ENCODE results near the gene BCL11A.

BCL11A gene

GRCh38 chr2:60502144-60502543 is 51.3 kb downstream of the BCL11A start:
- no peak for DNase-seq

DNA sequence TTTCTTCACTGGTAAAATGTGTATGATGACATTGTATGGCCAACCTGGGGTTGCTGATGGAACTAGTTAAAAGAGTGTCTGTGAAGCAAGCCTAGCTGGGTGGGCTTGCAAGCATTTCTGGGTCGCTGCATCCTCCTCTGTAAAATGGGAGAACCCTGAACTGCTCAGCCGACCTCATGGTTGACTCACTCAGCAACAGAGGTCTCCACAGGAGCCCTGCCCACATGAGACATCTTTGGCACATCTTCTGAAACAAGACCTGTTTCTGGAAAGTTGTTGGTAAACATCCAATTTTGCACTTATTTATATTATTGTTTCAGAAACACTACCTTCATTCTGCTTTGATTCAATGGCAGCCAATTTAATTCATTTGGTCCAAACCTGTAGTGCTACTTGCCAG is 52.6 kb downstream of the BCL11A start:
- DNase-seq: no peak

DNA sequence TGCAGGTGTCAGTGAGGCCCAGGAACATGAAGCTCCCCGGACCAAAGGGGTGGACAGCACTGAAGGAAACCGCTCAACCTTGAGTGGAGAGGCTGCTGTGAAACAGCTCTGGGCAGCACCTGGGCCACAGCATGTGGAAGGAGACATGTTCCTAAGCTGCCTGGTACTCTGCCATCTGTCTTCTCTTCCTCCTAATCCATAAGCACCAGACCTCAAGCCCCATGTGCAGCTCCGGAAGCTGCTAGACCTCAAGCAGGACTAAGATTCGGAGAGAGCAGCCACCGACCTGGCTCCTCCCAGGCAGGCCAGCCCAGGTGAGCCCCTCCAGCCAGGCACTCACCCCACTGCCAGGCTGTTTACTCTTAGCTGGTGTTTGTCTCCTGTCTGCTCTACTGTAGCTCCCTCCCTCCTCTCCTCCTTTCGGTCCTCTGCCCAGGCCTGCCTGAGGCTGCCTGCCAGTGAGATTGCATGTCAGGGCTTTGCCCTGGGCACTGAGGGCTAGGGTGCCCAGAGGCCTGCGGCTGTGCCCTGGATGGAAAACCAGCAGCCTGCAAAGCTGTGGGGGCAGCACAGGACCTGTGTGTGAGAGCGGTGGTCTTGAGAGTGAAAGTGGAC is 53.7 kb downstream of the BCL11A start:
- no peak for DNase-seq

GRCh38 chr2:60498816-60499429 is 54.5 kb downstream of the BCL11A start:
- DNase-seq: no peak

- no peak for DNase-seq
These were observed 55.2 kb downstream of the BCL11A start for GRCh38 chr2:60498127-60498815.

DNA sequence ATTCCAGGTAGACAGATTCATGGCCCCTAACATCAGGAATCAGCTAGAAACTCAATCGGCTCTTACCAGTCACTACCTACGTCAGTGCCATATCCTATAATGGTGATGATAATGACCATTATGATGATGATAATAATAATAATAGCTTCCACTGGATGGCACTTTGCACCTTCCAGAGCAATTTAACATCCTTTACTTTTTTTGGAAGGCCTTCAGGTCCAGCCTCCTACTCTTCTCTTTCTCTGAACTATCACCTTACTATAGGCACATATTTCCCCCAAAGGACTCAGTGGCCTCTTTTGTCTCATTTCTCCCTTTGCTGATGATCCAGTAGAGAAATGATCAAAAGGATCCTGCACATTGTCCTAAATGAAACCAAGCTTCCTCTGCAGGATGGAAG is 56.0 kb downstream of the BCL11A start:
- no peak for DNase-seq

DNA sequence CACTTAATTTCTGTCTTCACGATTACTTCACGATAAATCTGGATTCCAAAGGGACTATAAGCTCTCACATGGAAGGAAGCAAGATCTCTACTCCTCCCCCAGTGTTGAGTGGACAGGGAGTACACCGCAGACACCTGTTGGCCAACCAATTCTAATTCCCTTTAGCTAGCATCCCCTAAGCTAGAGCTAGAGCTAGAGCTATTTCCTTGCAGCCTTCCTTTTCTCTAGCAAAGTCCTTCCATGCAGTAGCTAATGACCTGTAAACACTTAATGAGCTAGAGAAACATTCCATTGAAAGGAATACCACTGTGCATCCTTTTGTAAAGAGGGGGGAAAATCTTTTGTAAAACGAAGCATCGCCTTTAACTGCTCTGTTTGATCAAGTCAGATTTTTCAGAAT is 56.5 kb downstream of the BCL11A start:
- no peak for DNase-seq

DNA sequence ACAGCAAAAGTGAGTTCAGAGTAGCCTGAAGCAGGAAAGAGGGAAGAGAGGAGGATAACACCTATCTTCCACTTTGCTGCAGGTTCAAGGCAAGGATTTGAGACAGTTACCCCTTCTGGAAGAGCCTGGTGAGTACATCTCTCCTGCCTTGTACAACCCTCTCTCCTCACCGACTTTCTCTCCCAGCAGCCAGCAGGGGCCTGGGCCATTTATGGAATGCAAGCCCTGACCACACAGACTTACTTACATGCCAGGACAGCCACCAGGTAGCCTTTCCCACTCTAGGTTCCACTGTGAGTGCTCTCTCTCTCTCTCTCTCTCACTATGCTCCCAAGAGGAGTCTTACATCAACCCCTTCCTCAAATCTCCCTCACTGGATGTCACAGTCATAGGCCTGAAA is 57.0 kb downstream of the BCL11A start:
- no peak for DNase-seq

DNA sequence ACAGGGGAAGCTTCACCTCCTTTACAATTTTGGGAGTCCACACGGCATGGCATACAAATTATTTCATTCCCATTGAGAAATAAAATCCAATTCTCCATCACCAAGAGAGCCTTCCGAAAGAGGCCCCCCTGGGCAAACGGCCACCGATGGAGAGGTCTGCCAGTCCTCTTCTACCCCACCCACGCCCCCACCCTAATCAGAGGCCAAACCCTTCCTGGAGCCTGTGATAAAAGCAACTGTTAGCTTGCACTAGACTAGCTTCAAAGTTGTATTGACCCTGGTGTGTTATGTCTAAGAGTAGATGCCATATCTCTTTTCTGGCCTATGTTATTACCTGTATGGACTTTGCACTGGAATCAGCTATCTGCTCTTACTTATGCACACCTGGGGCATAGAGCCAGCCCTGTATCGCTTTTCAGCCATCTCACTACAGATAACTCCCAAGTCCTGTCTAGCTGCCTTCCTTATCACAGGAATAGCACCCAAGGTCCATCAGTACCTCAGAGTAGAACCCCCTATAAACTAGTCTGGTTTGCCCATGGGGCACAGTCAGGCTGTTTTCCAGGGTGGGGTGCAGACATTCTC is 58.3 kb downstream of the BCL11A start:
- DNase-seq: no peak

DNA sequence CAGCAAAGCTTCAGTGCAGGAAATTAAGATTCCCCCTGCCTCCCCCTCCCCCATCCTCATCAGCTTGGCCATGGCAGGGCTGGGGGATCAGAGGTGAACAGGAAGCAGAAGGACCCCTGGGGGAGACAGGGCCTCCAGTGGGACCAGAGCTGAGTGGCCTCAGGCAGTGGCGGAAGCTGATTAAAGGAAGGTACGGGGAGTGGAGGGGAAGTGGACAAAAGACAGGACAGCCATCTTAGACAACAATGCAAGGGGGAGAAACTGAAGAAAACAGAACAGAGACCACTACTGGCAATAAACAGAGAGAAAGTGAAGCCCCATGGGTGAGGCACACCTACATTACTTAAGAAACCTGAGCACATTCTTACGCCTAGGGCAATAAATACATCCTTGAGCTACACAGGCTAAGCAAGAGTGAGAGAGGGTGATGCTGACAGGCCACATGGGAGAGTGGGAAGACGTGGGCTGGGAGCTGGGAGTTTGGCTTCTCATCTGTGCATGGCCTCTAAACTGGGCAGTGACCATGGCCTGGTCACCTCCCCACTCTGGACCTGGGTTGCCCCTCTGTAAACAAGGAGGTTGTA is 59.6 kb downstream of the BCL11A start:
- DNase-seq: no peak

GRCh38 chr2:60492548-60492947 is 60.9 kb downstream of the BCL11A start:
- DNase-seq: no peak

GRCh38 chr2:60490848-60491247 is 62.6 kb downstream of the BCL11A start:
- no peak for DNase-seq

GRCh38 chr2:60490441-60490840 is 63.0 kb downstream of the BCL11A start:
- no peak for DNase-seq

DNA sequence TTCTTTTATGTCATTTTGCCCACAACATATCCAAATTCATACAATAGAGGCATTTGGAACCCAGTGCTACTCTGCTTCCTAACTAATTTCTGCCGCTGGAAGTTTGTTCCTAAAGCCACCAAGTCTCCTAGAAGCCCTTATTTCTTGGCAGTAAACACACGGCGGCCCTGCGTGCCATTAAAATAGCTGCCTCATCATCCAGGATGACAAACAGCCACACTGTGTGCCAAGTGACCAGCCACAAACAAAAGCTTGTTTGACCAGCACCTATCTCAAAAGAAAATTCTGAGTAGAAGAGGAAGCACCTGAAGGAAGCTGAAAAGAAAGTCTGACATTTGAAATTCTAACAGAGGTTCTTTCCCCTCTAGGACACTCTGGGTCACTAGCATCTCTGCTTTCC is 64.2 kb downstream of the BCL11A start:
- no peak for DNase-seq

DNA sequence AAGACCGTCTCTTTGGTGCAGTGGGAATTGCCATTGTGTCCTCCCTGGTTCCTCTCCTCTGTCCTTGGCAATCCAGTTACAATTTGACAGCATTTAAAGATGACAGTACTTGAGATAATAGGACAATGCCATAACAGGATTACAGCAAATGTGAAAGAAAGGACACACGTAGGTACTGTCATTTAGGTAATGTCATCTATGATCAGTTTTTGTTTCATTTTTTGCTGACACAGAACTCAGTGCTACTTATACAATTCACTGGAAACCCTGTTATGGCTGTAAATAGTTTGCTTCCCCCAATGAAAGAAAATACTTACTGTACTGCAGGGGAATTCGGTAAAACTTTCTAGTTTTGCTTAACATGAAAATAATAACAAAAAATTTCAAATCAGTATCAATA is 65.2 kb downstream of the BCL11A start:
- DNase-seq: no peak

DNA sequence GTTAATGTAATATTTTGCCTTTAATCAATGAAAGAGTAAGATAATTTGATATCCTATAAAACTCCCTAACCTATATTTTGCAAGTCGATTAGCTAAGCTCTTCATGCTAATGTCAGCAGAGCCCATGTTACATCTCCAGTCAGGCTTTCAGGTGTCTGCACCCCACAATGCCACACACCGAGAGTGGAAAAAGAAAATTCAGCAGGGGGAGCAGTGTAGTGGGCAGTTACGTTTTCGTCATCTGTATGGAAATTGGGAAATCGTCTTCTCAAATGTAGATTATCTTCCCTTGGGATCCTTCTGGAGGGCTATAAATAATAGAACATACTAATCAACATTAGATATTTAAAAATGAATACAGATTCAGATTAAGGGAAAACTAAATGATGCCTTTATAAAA is 66.3 kb downstream of the BCL11A start:
- no peak for DNase-seq

DNA sequence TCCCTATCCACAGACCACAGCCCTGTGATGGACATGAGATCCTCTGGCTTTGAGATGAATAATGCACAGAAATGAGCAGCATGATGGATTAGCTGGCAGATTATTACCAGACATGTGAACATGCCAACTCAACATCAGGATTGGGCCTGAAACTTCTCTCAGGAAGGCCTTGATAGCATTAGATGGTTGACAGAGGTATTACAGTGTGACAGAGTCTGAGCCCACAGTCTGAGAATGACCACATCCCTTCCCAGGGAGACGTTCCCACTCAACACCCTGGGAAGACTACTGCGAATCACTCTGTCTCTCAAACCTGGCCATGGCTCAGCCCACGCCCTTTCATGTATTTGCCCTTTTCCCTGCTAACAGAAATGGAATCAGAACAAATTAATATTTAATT is 66.9 kb downstream of the BCL11A start:
- DNase-seq: no peak

GRCh38 chr2:60486067-60486466 is 67.4 kb downstream of the BCL11A start:
- no peak for DNase-seq

DNA sequence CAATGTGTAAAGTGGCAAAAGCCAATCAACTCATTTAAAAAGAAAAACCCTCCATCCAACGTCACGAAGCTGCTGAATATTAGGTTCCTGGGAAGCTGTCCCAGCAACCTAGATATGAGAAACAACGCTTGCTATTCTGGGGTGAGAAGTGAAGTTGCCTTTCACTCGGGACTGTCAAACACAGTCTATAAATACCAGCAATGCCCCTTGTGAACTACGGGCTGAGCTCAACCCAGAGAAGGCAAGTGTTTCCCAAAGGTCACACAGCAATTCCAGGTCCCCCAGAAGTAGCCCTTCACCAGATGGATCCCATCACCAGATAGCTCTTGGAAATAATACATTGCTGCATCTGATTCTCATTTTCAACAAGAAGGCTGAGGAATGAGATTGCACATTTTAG is 67.9 kb downstream of the BCL11A start:
- DNase-seq: no peak

- no peak for DNase-seq
These were observed 68.4 kb downstream of the BCL11A start for GRCh38 chr2:60485055-60485454.

DNA sequence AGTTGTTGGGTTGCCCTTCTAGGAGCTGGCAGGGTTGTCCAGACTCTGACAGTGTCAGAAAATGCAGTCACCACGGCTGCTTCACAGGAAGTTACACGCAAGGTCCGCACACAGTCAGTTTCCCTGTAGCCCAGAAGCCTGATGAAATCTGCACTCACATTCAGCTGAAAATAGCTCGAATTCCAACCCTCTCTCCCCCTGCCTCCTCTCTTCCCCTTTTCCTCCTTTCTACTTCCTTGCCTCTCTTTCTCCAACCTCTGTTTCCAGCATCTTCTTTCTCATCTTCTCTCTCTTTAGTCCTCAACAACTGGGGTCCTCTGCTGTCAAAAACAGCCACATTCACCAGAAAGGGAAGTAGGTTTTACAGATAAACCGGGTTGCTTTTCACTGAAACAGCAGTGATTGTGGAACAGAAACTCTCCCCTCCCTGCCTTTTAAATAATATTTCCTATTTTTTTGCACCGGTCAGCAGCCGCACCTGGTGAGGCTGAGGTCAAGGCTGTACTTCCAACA is 69.3 kb downstream of the BCL11A start:
- no peak for DNase-seq

- no peak for DNase-seq
These were observed 70.1 kb downstream of the BCL11A start for GRCh38 chr2:60483401-60483800.

DNA sequence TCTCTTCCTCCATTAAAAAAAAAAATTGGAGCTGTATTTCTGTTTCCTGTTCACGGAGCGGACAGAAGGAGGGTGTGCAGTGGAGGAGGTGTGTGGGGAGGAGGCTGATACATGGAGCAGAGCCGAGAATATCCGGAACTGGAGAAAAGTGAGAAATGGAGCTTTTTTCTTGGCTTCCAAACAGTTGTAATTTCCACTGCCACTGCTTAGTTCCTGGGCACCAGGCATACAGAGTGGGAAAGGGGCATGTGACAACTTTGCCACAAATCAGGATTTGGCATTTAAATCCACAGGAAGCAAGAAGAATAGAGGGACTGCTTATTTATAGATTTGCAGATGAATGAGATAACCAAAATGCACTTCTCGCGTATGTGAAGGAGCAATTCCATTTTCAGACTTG is 71.2 kb downstream of the BCL11A start:
- DNase-seq: no peak

DNA sequence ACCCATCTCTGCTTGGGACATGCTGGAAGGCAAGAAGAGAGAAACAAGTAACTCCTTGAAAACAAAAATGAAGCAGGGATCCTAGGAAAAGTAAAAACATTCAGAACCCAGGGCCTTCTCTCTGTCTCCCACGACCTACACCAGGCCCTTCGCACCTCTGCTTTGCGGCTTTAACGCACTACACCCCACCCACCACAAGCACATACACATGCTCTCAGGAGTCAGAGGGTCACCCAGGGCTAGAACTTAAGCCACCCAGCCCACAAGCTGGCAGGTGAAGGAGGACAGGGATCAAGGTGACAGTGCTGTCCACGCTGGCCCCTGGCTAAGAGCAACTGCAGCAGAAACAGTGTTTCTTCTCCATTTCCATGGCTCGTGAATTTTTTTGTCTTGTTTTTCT is 72.2 kb downstream of the BCL11A start:
- no peak for DNase-seq

Measured in NCI-H146 (cell line).